Activated CD8-positive, alpha-beta memory T cell treated with anti-CD3 and anti-CD28 coated beads for 1 hour (primary cell): ENCODE results near the gene USF2.

ENCODE experiments used
- DNase-seq, 2 donors: peaks; one replicate each; pipeline ENCODE4 v3.0.0-alpha.2; 2020; ENCODE audit warnings: low read depth in 1 of 2; ENCODE audit errors: extremely low read depth in 1 of 2

Gene USF2

GRCh38 chr19:35316560-35316959 lies 47.8 kb downstream of the USF2 start:
- DNase-seq, result no peak

- no peak for DNase-seq
Observed at GRCh38 chr19:35317464-35318043, 48.8 kb downstream of the USF2 start.

GRCh38 chr19:35318679-35319448 lies 50.1 kb downstream of the USF2 start:
- DNase-seq, result no peak

- no peak for DNase-seq
Observed at GRCh38 chr19:35320065-35320713, 51.4 kb downstream of the USF2 start.

- DNase-seq, result no peak
Observed at GRCh38 chr19:35321291-35321690, 52.5 kb downstream of the USF2 start.

- DNase-seq, result no peak
Observed at GRCh38 chr19:35322014-35322413, 53.3 kb downstream of the USF2 start.

GRCh38 chr19:35327642-35328041 lies 58.9 kb downstream of the USF2 start:
- no peak for DNase-seq

GRCh38 chr19:35328851-35329285 lies 60.1 kb downstream of the USF2 start, which contains the start of gene CD22:
TSS of gene CD22 (plus strand) at chr19:35329187. CDS start at chr19:35332041, 2,854 bp downstream.
- no peak for DNase-seq

GRCh38 chr19:35329323-35329722 lies 60.6 kb downstream of the USF2 start:
- DNase-seq, result no peak
